K562 (cell line): Measurements from ENCODE around the gene FOSL1. TPM values are rescaled to one million over a fixed set of nuclear protein-coding genes. Genes with fewer than 3 reads are reported as not detected.

Source experiments
- CBX5 ChIP-seq: IDR thresholded peaks from 2 replicates; pipeline ENCODE4 v1.6.1; 2014; ENCODE audit warnings: low read depth, borderline replicate concordance
- CCAR2 ChIP-seq: fragments of 200-400 bp; formaldehyde crosslinking; IDR thresholded peaks from 2 replicates; pipeline ENCODE4 v1.6.1; 2017; ENCODE audit warnings: mild to moderate bottlenecking, low read depth, low read length
- CCNT2 ChIP-seq: IDR thresholded peaks from 2 replicates; pipeline ENCODE4 v1.6.1; 2011; ENCODE audit warnings: borderline replicate concordance, low read depth, mild to moderate bottlenecking, moderate library complexity, mixed read lengths, low read length; ENCODE audit not compliant: insufficient read length; ENCODE audit errors: extremely low read depth
- ELF4 ChIP-seq: fragments of 450-650 bp; formaldehyde crosslinking; IDR thresholded peaks from 2 replicates; pipeline ENCODE4 v1.4.0; 2022; ENCODE audit warnings: missing genetic modification characterization
- ESRRB ChIP-seq: fragments of 250-450 bp; sonication (Bioruptor Pico); IDR thresholded peaks from 2 replicates; pipeline ENCODE4 v1.5.0; 2020; ENCODE audit warnings: mild to moderate bottlenecking, moderate library complexity, borderline replicate concordance
- FOXM1 ChIP-seq, 2 experiments: fragments of 450-650 bp in 1 of 2; sonication (generic) in 1 of 2; formaldehyde crosslinking in 1 of 2; IDR thresholded peaks; 2 replicates each; pipeline versions ENCODE4 v1.6.1 to v1.9.0; 2017 to 2022; ENCODE audit warnings: low read depth in 2 of 2, mild to moderate bottlenecking in 2 of 2, missing genetic modification reagents in 1 of 2, moderate library complexity in 1 of 2
- HDAC1 ChIP-seq, 2 experiments: fragments of 450-650 bp; IDR thresholded peaks; 2 replicates each; pipeline ENCODE4 v1.6.1; 2016 to 2017; ENCODE audit warnings: inconsistent platforms in 1 of 2, mild to moderate bottlenecking in 1 of 2, moderate library complexity in 1 of 2
- HSF4 ChIP-seq: fragments of 250-450 bp; sonication (Bioruptor Pico); IDR thresholded peaks from 2 replicates; pipeline ENCODE4 v2.1.2; 2022; ENCODE audit warnings: mild to moderate bottlenecking, moderate library complexity, borderline replicate concordance
- KLF10 ChIP-seq: fragments of 250-450 bp; sonication (Bioruptor Pico); IDR thresholded peaks from 2 replicates; pipeline ENCODE4 v1.6.1; 2021; ENCODE audit warnings: matching md5 sums
- MLLT1 ChIP-seq, 2 experiments: fragments of 450-650 bp; IDR thresholded peaks; 2 replicates each; pipeline ENCODE4 v1.6.1; 2016
- MXI1 ChIP-seq: IDR thresholded peaks from 2 replicates; pipeline ENCODE4 v1.6.1; 2011; ENCODE audit warnings: low read depth, mild to moderate bottlenecking, improper control_type of control experiment, low read length
- NR2C1 ChIP-seq, 2 experiments: fragments of 450-650 bp; IDR thresholded peaks; 2 replicates each; pipeline ENCODE4 v1.6.1; 2017; ENCODE audit warnings: mild to moderate bottlenecking in 2 of 2, antibody characterized with exemption in 1 of 2, inconsistent platforms in 1 of 2, missing compliant biosample characterization in 1 of 2, missing genetic modification characterization in 1 of 2
- SMAD4 ChIP-seq: fragments of 250-450 bp; sonication (Bioruptor Pico); conservative IDR thresholded peaks from 2 replicates; pipeline ENCODE4 v1.8.0; 2021; ENCODE audit warnings: inconsistent platforms, mild to moderate bottlenecking, moderate library complexity
- TOE1 ChIP-seq, 2 experiments: fragments of 450-650 bp in 1 of 2; sonication (generic) in 1 of 2; formaldehyde crosslinking in 1 of 2; IDR thresholded peaks; 2 replicates each; pipeline versions ENCODE4 v1.7.1 to v1.8.0; 2016 to 2022; ENCODE audit warnings: borderline replicate concordance in 2 of 2, mild to moderate bottlenecking in 2 of 2, antibody characterized with exemption in 1 of 2, inconsistent platforms in 1 of 2, low read depth in 1 of 2, missing genetic modification reagents in 1 of 2, moderate library complexity in 1 of 2
- TRIM25 ChIP-seq: fragments of 450-650 bp; IDR thresholded peaks from 2 replicates; pipeline ENCODE4 v1.7.0; 2016; ENCODE audit warnings: borderline replicate concordance
- ZFPM2 ChIP-seq: fragments of 250-450 bp; sonication (Bioruptor Pico); IDR thresholded peaks from 2 replicates; pipeline ENCODE4 v1.5.1; 2022; ENCODE audit warnings: mild to moderate bottlenecking
- ZNF740 ChIP-seq, 3 experiments: fragments of 200-800 bp in 1 of 3; sonication (Bioruptor generic) in 1 of 3; sonication (generic) in 1 of 3; formaldehyde crosslinking in 1 of 3; IDR thresholded peaks; 2 replicates each; pipeline versions ENCODE4 v1.6.1 to v1.8.0; 2016 to 2022; ENCODE audit warnings: mild to moderate bottlenecking in 2 of 3, missing compliant biosample characterization in 2 of 3, missing genetic modification characterization in 2 of 3, missing genetic modification reagents in 1 of 3
- polyA plus RNA-seq, 8 experiments: library from polyadenylated mRNA; depleted of rRNA in 4 of 8; stranded (reverse) in 5 of 8; unstranded in 3 of 8; fragments of >200 nt; fragmentation: Nextera tagmentation in 2 of 8; fragmentation: Illumina TruSeq in 1 of 8; extraction: Ambion mirVana in 2 of 8; extraction: Trizol in 1 of 8; gene quantifications; 2 replicates each; pipeline versions ENCODE4 v1.2.1 to v1.2.3, GENCODE V29; 2011 to 2014; ENCODE audit warnings: inconsistent platforms in 1 of 8, missing spikeins in 1 of 8
- total RNA-seq, 7 experiments: library from RNA; depleted of rRNA in 6 of 7; stranded (reverse); fragments of >200 nt in 6 of 7; fragmentation: Illumina TruSeq in 2 of 7; extraction: Trizol in 2 of 7; gene quantifications; 2 replicates each; pipeline versions ENCODE4 v1.2.1 to v1.2.3, GENCODE V29; 2011 to 2021; ENCODE audit warnings: low replicate concordance in 1 of 7

Gene FOSL1
- total and polyA plus RNA-seq, 9 of the 15 experiments (the other 6 are each of a cell fraction or from before 2014, with no cell fraction given) = 3.5 to 39.6 (median 10.0) TPM

GRCh38 chr11:65858681-65859087 is 41.5 kb downstream of the FOSL1 start (continued):
- TF ChIP-seq TRIM25 (0 out of 2 replicates have a peak, but pooled peaks have one; percentile 40), HSF4 (no peak), MXI1 (no peak), ZNF740 (CRISPR knock-in tag; IDR thresholded peaks at IDR 0.05) (no peak), ZNF740 (tag; IDR thresholded peaks at IDR 0.05) (no peak), CCNT2 (no peak), ESRRB (CRISPR knock-in tag) (no peak), CBX5 (no peak), CCAR2 (no peak), ZFPM2 (CRISPR knock-in tag) (peak; percentile 45; the same call in 1 of the 2 replicates), FOXM1 (IDR thresholded peaks at IDR 0.05; ENCODE audit: low read depth) (no peak), FOXM1 (CRISPR knock-in tag; IDR thresholded peaks at IDR 0.05; ENCODE audit: low read depth) (no peak), TOE1 (IDR thresholded peaks at IDR 0.05; ENCODE audit: borderline replicate concordance) (no peak), TOE1 (CRISPR knock-in tag; IDR thresholded peaks at IDR 0.05; ENCODE audit: borderline replicate concordance, low read depth) (no peak), MLLT1 (IDR thresholded peaks at IDR 0.05) (peak; percentile 6 to 55; a peak in 1 of 4 replicates), KLF10 (no peak), NR2C1 (IDR thresholded peaks at IDR 0.05) (no peak), NR2C1 (tag; IDR thresholded peaks at IDR 0.05) (no peak), SMAD4 (CRISPR knock-in tag) (no peak), ELF4 (CRISPR knock-in tag) (0 out of 2 replicates have a peak, but pooled peaks have one; percentile 29), HDAC1 (IDR thresholded peaks at IDR 0.05) (peak in 1 of 2 experiments; percentile 45; a peak in 2 of 4 replicates)
